HG03066 (cell line): Measurements from ENCODE around the gene ACYP1.

ENCODE experiments used
- ATAC-seq: cut with Tn5 transposase; IDR thresholded peaks from one replicate; pipeline ENCODE4 v1.9.1; 2021; ENCODE audit warnings: low read depth; ENCODE audit not compliant: unreplicated experiment

Gene ACYP1

DNA sequence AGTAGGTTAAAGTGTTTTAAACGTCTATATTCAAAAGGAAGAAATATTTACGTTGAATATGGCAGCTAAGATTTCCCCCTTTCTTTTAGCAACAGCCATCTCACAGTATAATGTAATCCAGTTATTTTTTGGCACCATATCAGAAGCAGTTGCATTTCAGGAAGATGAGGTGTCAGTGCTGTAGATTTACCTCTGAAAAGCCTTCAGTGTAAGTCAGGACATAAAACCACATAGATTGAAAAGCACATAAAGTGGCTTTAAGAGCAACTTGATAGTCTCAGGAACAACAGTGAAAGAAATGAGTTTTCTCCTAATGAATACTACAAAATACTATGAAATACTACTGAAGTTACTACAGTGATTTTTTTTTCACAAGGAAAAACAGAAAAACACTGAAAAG, 19.5 kb downstream of the ACYP1 start:
- no peak for ATAC-seq

DNA sequence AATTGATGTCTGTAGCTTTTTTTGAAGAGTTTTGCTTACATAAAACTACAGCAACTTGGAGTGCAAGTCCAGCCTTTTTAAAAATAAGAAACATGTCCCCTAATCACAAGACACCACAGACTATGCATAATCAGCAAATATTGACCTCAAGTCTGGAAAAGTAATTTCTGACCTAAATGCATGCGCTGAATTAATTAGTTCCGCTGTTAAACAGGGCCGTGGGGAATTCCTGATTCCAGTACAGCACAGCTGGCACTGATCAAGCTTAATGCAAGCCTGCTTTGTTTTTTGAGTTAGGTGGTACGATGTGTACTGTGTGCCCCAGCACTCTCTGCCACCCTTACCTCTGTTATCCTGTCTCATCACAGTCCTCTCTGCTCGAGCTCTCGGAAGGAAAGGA, 21.8 kb downstream of the ACYP1 start:
- ATAC-seq: no peak

DNA sequence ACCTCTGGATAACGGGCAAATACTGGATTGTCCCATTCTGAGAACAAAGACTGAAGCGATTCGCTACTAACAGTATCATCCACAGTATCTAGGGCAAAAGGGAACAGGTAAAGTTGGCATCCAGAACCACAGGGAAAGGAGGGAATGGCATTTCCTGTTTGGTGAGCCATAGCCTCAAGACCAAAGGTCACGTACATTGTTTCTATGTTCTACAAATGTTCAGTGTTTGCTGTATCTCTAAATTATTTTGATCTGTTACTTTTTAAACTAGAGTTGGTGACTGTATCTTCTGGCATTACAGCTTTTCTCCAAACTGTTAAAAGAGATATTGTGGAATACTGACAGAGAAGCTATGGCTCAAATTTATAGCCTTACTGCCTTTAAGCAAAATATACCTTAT, 22.2 kb downstream of the ACYP1 start:
- ATAC-seq: no peak

DNA sequence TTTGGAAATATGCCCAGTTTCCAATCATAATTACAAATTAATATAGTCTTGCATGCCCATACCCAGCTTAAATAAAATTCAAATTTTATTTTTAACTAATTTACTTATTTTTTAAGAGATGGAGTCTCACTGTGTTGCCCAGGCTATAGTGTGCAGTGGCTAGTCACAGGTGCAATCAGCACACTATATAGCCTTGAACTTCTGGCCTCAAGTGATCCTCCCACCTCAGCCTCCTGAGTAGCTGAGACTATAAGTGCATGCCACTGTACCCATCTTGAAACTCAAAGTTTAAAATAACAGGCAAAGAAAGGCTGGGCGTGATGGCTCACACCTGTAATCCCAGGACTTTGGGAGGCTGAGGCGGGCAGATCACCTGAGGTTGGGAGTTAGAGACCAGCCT, 22.9 kb downstream of the ACYP1 start:
- ATAC-seq: no peak

DNA sequence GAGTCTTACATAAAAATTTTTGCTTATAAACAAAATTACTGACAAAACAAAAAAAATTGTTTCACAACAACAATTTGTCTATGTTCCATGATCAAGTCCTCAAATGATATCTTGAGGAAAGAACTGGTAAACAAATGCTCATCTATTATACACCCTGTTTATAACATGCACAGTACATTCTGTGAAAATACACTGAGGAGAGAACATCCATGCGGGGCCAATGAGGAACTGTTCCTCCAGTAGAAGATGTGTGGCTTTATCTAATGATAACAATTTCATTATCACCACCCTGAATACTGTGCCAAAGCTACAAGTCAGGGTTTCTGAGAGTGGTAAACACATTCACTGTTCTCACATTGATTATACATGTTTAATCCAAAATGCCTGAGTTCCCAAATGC, 23.3 kb downstream of the ACYP1 start:
- no peak for ATAC-seq

DNA sequence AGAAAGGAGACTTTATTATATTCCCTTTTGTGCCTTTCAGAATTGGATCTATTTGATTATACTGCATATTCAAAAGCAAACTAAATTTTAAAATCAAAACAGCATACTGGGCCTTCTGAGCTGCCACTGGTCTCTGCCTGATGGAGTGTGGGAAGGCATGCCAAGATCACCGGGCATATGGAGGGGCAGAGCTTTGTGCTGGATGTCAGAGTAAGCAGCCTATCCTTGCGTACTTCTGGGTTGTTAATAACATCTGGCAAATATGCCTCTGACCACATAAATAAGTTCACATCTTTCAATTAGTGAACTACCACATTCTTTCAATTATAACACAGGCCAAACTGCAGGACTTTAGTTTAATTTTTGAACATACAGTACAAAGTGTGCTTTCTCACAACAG, 30.9 kb downstream of the ACYP1 start:
- ATAC-seq: no peak

DNA sequence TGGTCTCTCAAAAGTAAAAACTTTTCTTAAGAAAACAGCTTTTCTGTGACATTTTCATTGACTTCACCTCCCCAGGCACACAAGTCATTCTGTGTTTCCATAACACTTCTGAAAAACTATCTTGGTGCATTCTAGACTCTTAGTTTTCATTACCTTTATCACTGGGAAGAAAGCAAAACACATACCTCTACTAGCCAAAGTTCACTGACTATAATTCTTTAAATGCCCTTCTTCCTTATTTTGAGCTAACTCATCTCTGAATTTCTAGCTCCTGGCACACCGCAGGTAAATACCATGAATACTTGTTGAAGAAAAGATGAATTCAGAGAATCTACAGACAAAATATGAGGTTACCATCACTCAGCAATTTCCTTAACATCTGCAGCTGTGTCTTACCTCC, 33.7 kb downstream of the ACYP1 start:
- no peak for ATAC-seq

DNA sequence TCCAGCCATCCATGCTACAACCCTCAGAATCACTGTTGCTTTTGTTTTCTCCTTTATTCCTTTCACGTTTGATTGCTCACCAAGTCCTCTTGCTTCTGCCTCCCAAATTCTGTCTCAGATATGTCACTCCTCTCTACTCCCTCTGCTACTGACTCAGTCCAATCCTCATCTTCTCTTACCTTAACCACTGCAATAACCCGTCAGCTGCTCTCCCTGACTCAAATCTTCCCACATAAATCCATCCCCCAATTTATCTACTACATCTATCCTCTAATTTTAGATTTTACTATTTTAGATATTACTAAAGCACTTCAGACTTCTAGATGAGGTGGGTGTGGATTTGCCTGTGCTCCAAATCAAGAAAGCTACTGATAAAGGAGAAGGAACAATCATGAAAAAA, 37.9 kb downstream of the ACYP1 start:
- no peak for ATAC-seq

DNA sequence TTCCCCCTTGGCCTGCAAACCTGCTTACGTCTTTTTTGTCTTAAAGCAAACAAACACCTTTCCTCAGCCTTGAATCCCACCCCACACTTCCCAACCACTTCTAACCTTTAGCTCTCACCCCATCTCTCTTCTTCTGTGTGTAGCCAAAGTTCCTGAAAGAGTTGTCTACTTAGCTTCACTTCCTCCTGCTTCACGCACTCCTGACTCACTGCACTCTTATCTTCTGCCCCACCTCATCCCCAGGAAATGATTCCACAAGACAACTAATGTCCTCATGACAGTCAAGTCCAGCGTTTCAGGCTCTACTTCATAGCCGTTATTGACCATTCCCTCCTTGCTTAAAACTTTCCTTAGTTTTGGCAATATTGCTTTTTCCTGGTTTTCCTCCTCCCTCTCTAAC, 38.7 kb downstream of the ACYP1 start:
- no peak for ATAC-seq

DNA sequence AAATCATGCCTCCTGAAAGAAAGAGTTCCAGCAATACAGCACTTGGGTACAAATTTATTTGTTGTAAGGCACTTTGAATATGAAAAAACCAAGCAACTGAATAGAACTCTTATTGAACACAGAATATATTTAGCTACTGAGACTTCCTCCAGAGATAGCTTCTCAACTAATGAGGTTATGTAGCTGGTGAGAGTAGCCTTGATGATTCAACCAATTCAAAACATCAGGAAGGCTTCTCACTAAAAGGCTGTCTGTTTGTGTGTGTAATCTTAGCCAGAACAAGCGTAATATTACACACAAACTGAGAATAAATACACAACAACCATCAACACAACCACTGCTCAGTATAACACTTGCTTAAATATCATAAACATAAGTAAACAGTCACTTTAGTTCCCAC, 40.7 kb downstream of the ACYP1 start:
- ATAC-seq: no peak

DNA sequence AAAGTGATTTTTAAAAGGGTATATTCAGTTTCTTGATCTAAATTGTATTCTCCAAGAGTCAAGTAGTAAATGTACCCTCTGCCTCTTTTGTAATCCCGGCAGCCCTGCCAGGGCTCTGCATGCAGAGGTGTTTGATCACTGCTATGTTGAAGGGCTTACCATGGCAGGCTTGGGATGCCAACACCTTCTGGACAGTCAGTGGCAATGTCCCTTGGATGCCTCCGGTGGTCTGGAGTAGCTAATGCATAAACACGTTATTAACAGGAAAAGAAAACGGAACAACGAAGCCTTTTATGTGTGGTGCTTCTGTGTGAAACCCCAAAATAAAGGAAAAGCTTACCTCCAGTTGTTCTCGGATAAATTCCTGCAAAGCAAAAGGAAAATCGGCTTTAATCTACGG, 41.2 kb downstream of the ACYP1 start:
- ATAC-seq: no peak

DNA sequence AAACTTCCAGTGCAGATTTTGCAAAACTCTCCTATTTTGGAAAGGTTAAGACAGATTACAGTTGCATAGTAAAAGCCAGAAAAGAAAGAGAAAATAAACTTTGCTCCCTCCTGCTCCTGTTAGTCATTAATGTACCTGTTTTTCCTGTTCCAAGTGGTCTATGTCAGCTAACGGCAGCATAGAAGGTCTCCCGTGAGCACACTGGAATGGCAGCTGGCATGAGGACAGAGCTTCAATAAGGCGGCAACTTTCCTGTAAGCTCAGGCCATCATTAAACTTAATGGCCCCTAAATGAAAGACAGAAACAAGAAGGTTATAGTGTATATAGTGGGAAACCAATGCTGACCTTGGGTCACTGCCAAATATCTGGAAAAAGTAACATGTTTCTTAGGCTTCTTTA, 45.1 kb downstream of the ACYP1 start:
- no peak for ATAC-seq

DNA sequence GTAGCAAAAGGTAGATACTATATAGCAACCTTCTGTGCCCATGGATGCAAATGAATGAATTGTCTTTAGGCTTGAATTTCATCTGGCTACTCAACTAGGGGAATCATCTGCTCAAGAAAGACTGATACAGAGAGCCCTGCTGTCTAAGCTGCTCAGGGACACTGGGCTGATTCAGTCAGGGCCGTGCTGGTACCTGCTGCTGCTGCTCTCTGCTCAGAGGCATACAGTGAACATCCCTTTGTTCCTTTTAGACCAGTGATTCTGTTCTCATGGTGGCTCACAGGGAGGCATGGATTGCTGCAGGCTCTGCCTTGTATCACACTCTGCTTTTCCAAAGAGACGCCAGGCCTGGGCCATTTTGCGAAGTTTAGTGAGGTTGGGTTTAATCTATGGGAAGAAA, 47.0 kb downstream of the ACYP1 start:
- no peak for ATAC-seq

DNA sequence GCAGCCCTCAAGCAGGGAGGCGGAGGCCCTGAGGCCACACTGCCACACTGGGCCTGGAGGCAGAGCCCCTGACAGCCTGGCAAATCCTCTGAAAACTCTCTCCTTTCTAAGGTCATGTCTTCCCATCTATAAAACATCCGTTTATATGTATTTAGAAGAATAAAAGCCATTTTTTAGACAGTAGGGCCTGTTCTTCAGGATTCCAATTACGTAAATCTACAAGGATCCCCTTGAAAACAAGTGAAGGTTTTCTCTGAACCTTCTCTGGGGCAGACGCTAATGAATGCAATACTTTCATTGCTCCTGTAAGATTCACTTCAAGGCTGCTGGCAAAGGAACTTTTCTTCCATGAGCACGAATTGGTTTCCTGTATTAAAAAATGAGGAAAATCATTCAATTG, 48.3 kb downstream of the ACYP1 start:
- ATAC-seq: no peak

DNA sequence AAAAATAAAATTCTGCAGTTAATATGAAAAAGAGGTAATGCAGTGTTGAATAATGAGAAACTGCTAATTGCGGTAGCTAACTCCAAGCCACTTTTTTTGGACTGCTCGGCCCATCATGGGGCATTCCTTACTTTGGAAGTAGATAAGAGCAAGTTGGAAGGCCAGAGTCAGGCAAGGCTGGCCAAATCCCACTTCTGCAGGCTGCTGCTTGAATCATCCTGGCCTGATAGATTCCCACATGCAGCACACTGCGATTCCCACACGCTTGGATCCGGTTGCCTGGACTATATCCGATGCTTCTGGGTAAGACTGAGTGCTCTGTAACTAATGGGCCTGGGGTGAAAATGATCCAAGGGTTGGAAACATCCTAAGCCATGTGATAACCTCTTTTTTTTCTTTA, 50.5 kb downstream of the ACYP1 start:
- ATAC-seq: no peak

DNA sequence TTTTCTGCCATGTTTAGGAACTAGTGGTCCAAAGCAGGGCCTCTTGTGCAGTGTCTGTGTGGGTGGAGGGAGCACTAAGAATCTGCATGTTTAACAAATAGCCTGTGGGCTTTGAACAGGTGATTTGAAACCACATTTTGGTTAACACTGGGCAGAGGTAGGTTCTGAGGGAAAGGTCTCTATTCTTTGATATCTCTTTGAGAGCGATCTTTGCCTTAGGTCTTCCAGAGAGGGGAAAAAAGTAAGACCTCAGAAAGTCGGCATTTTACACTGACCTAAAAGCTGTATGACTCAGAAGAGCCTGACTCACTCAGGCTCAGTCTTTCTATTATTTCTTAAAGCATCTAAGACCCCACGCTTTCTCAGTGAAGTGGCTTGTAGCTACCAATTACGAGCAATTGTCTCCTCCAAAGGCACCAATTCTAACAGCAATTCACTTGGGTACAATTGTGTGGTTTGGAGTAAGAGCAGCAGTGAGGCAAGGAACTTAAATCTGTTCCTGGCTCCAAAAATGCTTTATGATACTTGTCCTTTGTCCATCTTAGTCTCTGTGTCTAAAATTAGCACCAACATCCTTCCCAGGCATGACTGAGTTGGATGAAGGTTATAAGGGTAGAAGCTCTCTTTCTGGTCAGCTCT, 52.3 kb downstream of the ACYP1 start:
- no peak for ATAC-seq

DNA sequence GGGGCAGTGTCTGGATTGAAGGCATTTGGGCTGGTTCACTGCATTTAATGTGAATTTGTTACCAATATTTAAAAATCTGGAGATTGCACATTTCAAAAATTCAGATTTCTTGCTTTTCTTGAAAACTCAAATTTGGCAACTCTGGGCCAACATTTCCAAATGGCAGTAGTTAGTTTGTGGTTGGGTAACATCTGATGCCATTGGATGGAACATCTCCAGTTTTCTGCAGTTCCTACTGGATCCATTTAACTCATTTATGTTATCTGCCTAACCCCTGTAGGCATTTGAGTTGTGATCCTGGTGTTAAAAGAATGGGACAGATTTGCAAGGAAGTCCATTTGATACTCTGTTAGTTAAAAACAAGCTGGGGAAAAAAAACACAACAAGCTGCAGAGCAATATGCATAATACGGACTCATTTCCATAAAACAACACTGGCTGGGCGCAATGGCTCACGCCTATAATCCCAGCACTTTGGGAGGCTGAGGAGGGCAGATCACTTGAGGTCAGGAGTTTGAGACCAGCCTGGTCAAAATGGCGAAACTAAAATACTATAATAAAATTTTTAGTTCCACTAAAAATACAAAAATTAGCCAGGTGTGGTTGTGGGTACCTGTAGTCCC, 53.2 kb downstream of the ACYP1 start:
- no peak for ATAC-seq

DNA sequence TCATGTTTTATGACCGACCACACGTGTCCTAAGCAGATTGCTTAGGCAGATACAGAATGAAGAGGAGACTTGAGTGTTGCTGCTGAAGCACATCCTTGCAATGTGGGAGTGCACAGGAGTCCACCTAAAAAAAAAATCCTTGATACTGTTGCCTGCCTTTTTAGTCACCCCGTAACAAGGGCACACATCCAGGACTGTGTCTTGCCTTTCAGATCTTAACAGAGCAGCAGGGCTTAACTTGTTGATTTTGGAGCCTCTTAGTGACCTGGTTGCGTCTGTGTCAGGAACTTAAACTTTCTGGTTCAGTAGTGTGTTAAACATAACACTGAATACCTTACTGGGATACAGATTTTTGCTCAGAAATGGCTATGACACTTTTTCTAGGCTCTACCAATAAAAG, 54.6 kb downstream of the ACYP1 start:
- no peak for ATAC-seq

DNA sequence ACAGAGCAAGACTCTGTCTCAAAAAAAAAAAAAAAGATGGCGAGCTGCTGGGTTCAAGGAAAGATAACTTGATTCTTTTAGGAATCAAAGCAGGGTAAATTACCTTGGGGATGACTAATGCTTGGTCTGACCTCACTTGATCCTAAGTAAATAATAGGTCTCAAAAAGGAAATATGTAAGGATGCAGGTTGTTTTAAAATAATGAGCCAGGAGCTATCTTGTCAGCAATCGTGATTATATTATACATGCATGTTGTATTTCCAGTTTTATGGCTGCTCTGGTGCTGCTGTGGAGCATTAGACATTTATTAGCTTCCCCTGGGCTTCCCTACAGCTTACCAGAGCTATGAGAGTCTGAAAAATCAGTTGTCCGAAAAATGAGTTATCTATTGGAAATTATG, 58.5 kb downstream of the ACYP1 start:
- no peak for ATAC-seq

DNA sequence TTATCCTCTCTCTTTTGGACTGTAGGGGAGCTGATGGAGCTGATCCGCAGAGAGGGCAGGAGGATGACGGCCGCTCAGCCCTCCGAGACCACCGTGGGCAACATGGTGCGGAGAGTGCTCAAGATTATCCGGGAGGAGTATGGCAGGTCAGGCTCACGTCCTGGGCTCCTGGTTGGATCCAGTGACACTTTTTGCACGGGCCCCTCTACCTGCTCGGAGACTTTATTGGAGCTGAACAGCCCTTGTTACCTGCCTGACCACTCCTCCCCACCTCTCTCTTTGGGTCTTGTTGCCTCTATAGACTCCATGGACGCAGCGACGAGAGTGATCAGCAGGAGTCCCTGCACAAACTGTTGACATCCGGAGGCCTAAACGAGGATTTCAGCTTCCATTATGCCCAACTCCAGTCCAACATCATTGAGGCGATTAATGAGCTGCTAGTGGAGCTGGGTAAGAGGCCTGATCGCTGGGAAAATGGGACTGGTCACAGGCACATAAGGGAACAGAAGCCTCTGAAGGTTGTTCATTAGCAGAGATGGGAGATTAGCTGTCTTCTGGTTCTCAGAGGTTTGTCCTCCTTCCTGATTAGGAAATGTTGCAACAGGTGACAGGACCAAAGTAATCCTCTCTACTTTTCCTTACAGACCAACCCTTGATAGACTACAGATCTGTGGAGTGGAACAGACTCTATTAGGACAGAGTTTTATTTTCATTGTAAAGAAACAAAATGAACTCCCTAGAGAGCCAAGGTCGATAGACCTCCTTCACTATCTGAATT, 60.4 kb downstream of the ACYP1 start:
- ATAC-seq: no peak
